NCI-H510A (cell line): ENCODE data around the gene ARPC4.
"Not testable (repeated sequence)": the region's sequence is repeated elsewhere in the genome, so short reads cannot be mapped to it uniquely, and the experiment has no call there.

Experiments used
- DNase-seq: peaks from one replicate; lab custom pipeline; 2025; lab: John Stamatoyannopoulos, UW

The ARPC4 gene

GRCh38 chr3:9820946-9821345 is 28.1 kb downstream of the ARPC4 start:
- no peak for DNase-seq

- no peak for DNase-seq
Measured at GRCh38 chr3:9825451-9826040, 32.7 kb downstream of the ARPC4 start.

- peak; percentile 5 for DNase-seq
Measured at GRCh38 chr3:9826815-9827573, 34.1 kb downstream of the ARPC4 start.

GRCh38 chr3:9828801-9829755 is 36.2 kb downstream of the ARPC4 start:
- DNase-seq, result no peak

- no peak for DNase-seq
Measured at GRCh38 chr3:9831253-9831652, 38.4 kb downstream of the ARPC4 start.

- DNase-seq, result no peak
Measured at GRCh38 chr3:9833078-9833477, 40.2 kb downstream of the ARPC4 start.

- DNase-seq, result no peak
Measured at GRCh38 chr3:9834520-9835380, 41.9 kb downstream of the ARPC4 start.

GRCh38 chr3:9837701-9838582 is 45.1 kb downstream of the ARPC4 start:
- DNase-seq, result no peak

- no peak for DNase-seq
Measured at GRCh38 chr3:9838856-9839255, 46.0 kb downstream of the ARPC4 start.

- DNase-seq, result no peak
Measured at GRCh38 chr3:9841015-9841414, 48.1 kb downstream of the ARPC4 start.

GRCh38 chr3:9843715-9844438 is 51.0 kb downstream of the ARPC4 start, which contains the start of gene RPUSD3:
Gene RPUSD3, minus strand, starts transcription at chr3:9844008. Its CDS starts 18 bp downstream, at chr3:9843990.
- DNase-seq, result peak; percentile 35

GRCh38 chr3:9846231-9846630 is 53.3 kb downstream of the ARPC4 start:
- DNase-seq, result no peak

- DNase-seq, result no peak
Measured at GRCh38 chr3:9846931-9847488, 54.1 kb downstream of the ARPC4 start.

- DNase-seq, result not testable (repeated sequence)
Measured at GRCh38 chr3:9847870-9848269, 55.0 kb downstream of the ARPC4 start.

- DNase-seq, result not testable (repeated sequence)
Measured at GRCh38 chr3:9848860-9849259, 56.0 kb downstream of the ARPC4 start.

GRCh38 chr3:9851383-9851782 is 58.5 kb downstream of the ARPC4 start:
- not testable (repeated sequence) for DNase-seq

- not testable (repeated sequence) for DNase-seq
Measured at GRCh38 chr3:9851926-9852325, 59.0 kb downstream of the ARPC4 start.

GRCh38 chr3:9852528-9852927 is 59.6 kb downstream of the ARPC4 start:
- no peak for DNase-seq

GRCh38 chr3:9854291-9854940 is 61.5 kb downstream of the ARPC4 start:
- DNase-seq, result not testable (repeated sequence)
